ENCODE results near the gene MGAT4A. TPM values are rescaled to one million over a fixed set of nuclear protein-coding genes. Genes with fewer than 3 reads are reported as not detected.

MGAT4A gene
- total and polyA plus RNA-seq, 9 donors: 3.9 to 14.7 (median 12.6) TPM

DNA sequence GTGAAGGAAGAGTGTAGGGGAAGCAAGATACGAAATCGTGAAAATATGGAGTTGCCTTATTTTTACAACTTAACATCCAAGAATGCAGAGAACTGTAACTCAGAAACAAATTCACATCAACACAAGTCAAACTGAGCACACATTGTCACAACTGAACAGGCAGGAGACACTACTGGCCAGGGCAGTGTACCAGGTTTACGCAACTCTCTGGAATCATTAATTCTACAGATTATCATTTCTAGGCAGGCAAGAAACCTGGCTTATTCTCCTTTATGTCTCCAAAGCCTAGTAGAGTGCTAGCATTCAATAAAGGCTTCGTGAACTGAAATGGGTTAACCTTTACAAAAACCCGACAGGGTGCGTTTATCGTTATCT is 123.2 kb downstream of the MGAT4A start:
- Histone ChIP-seq H3K4me1 (ENCODE audit: insufficient read depth) (peaks cover 18% of the 10 kb centered on the region), H3K27ac (peak overlapping the region in 1 of 2 donors; percentile 93), H3K36me3 (no peaks in the 10 kb centered on the region), H3K9me3 (no peaks in the 10 kb centered on the region), H3K27me3 (no peaks in the 10 kb centered on the region), H3K4me3 (peak overlapping the region; percentile 95)
- intact Hi-C loops (cut with DNase I): loop anchor here in 1 of 4 donors (10.0 kb wide), 1 partner anchor 153 kb away; no protein-coding TSS in a partner anchor
- TF ChIP-seq, protein P1, sequence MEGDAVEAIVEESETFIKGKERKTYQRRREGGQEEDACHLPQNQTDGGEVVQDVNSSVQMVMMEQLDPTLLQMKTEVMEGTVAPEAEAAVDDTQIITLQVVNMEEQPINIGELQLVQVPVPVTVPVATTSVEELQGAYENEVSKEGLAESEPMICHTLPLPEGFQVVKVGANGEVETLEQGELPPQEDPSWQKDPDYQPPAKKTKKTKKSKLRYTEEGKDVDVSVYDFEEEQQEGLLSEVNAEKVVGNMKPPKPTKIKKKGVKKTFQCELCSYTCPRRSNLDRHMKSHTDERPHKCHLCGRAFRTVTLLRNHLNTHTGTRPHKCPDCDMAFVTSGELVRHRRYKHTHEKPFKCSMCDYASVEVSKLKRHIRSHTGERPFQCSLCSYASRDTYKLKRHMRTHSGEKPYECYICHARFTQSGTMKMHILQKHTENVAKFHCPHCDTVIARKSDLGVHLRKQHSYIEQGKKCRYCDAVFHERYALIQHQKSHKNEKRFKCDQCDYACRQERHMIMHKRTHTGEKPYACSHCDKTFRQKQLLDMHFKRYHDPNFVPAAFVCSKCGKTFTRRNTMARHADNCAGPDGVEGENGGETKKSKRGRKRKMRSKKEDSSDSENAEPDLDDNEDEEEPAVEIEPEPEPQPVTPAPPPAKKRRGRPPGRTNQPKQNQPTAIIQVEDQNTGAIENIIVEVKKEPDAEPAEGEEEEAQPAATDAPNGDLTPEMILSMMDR (IDR thresholded peaks at IDR 0.05): no peak
- TF ChIP-seq EP300 (IDR thresholded peaks at IDR 0.05) (no peak), POLR2A (IDR thresholded peaks at IDR 0.05) (no peak)
- no peak for DNase-seq
- 1 to 2% (median 1%) methylated on average over 7 of the region's 7 CpGs for WGBS, 3 donors

DNA sequence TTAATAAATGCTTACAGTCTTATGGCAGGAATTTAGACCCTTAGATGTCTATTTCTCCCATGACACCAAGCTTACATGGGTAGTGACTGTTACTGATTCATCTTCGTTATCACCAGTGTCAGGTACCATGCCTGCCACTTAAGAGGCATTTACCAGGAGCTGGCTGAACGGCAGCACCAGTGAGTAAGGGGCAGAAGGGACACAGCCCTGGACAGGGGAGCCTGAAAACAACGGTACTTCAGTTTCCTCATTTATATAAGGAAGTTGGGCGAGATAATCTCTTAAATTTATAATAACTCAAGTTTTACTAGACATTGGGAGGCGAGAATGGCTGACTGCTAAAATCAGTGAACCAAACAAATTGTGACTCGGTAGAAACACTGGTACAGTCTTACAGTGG is 123.8 kb downstream of the MGAT4A start:
- Histone ChIP-seq H3K4me3 (peak overlapping the region; percentile 95), H3K36me3 (no peaks in the 10 kb centered on the region), H3K27me3 (no peaks in the 10 kb centered on the region), H3K9me3 (no peaks in the 10 kb centered on the region), H3K4me1 (ENCODE audit: insufficient read depth) (peaks cover 18% of the 10 kb centered on the region), H3K27ac (no peak overlapping the region)
- WGBS, 3 donors: 56 to 72% (median 57%) methylated on average over 6 of the region's 6 CpGs
- intact Hi-C loops (cut with DNase I): loop anchor here in 1 of 4 donors (10.0 kb wide), 1 partner anchor 152 kb away; no protein-coding TSS in a partner anchor
- TF ChIP-seq, protein P1 (IDR thresholded peaks at IDR 0.05): no peak
- TF ChIP-seq EP300 (IDR thresholded peaks at IDR 0.05): no peak
- TF ChIP-seq POLR2A (IDR thresholded peaks at IDR 0.05): no peak
- DNase-seq: no peak

DNA sequence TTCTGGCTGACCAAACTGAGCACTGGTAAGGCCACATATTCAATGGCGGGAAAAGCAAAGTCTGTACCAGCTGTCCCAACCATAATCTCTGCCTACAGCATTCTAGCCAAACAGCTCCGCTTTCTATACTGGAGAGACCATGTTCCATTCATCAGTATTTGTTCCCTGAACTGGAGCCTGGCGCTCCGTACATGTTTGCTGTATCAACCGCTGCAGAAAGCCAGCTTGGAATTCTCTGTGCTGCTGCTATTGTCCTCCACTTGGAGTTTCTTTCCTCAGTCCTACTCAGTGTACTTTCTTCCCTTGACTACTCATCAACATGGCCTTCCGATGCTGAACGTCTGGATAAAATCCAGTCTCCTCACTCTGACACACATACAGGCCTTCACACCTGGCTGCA is 124.5 kb downstream of the MGAT4A start:
- no peaks in the 10 kb centered on the region for H3K27me3 ChIP-seq
- H3K9me3 ChIP-seq: no peaks in the 10 kb centered on the region
- no peaks in the 10 kb centered on the region for H3K36me3 ChIP-seq
- H3K4me3 ChIP-seq: no peak overlapping the region
- intact Hi-C loops (cut with DNase I): loop anchor here in 1 of 4 donors (10.0 kb wide), 1 partner anchor 152 kb away; no protein-coding TSS in a partner anchor
- DNase-seq: no peak
- no peak overlapping the region for H3K27ac ChIP-seq
- TF ChIP-seq EP300 (IDR thresholded peaks at IDR 0.05) (no peak), POLR2A (IDR thresholded peaks at IDR 0.05) (no peak)
- TF ChIP-seq, protein P1 (IDR thresholded peaks at IDR 0.05): no peak
- H3K4me1 ChIP-seq (ENCODE audit: insufficient read depth): peaks cover 18% of the 10 kb centered on the region
- WGBS, 3 donors: 75 to 88% (median 75%) methylated on average over 7 of the region's 7 CpGs

DNA sequence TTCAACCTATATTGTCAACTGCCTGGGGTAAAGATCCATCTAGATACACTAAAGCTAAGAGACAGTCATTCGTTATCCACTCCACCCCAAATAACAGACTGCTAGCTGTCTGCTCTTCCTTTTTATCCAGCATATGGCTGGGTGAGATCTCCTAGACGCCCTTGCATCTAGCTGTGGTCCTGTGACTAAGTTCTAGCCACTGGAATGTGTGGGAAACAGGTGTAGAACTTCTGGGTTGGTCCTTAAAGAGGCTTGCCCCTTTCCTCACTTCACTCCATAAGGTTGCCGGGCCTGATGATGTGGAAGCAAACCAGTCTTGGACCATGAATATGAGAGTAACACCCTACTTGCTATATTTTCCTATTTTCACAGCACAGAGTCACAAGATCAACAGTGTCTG is 125.9 kb downstream of the MGAT4A start:
- intact Hi-C loops (cut with DNase I): loop anchor here in 1 of 4 donors (10.0 kb wide), 1 partner anchor 150 kb away; no protein-coding TSS in a partner anchor
- TF ChIP-seq EP300 (IDR thresholded peaks at IDR 0.05) (no peak), POLR2A (IDR thresholded peaks at IDR 0.05) (no peak)
- TF ChIP-seq, protein P1 (IDR thresholded peaks at IDR 0.05): no peak
- H3K36me3 ChIP-seq: no peaks in the 10 kb centered on the region
- H3K27ac ChIP-seq: no peak overlapping the region
- no peak for DNase-seq
- H3K4me1 ChIP-seq (ENCODE audit: insufficient read depth): peaks cover 18% of the 10 kb centered on the region
- H3K4me3 ChIP-seq: no peak overlapping the region
- 68 to 74% (median 70%) methylated on average over 3 of the region's 3 CpGs for WGBS, 3 donors
- H3K9me3 ChIP-seq: no peaks in the 10 kb centered on the region
- H3K27me3 ChIP-seq: no peaks in the 10 kb centered on the region
